Prostate gland (tissue), 2 donors: ENCODE results near the gene COL4A1. TPM values are rescaled to one million over a fixed set of nuclear protein-coding genes. Genes with fewer than 3 reads are reported as not detected.

Source experiments
- DNase-seq: peaks from one replicate; pipeline ENCODE4 v3.0.0-alpha.2; 2019; ENCODE audit warnings: low spot score
- H3K27ac ChIP-seq, 2 donors: fragments of 200-600 bp; sonication (generic); 2 replicates each; pipeline ENCODE4 v1.5.1; 2017 to 2019
- H3K27me3 ChIP-seq: fragments of 200-600 bp; sonication (generic); replicated peaks from 2 replicates; pipeline ENCODE4 v1.5.1; 2019; ENCODE audit not compliant: insufficient read depth
- H3K36me3 ChIP-seq, 2 donors: fragments of 200-600 bp; sonication (generic); 1 replicate in 1 of 2; 2 replicates in 1 of 2; pipeline versions ENCODE4 v1.5.1 to v1.8.1; 2017 to 2019
- H3K4me1 ChIP-seq: fragments of 200-600 bp; sonication (generic); replicated peaks from 2 replicates; pipeline ENCODE4 v1.5.1; 2019
- H3K4me3 ChIP-seq, 2 donors: fragments of 200-600 bp; sonication (generic); 2 replicates each; pipeline ENCODE4 v1.5.1; 2017 to 2019
- H3K9me3 ChIP-seq: fragments of 200-600 bp; sonication (generic); 2 replicates; pipeline ENCODE4 v1.5.1; 2017
- POLR2A ChIP-seq: fragments of 450-650 bp; IDR thresholded peaks from one replicate; pipeline ENCODE4 v1.6.1; 2016; ENCODE audit warnings: antibody characterized with exemption, mild to moderate bottlenecking
- POLR2AphosphoS5 ChIP-seq: sonication (generic); formaldehyde crosslinking; IDR thresholded peaks from one replicate; pipeline ENCODE4 v1.6.1; 2017; ENCODE audit warnings: antibody characterized with exemption
- WGBS: methylation state at CpG from one replicate; pipeline ENCODE4 v1.1.5; 2018; 5-methylcytosine and 5-hydroxymethylcytosine counted together
- intact Hi-C: fragments of 100-400 bp; cut with DNase I; formaldehyde crosslinking; loops from one replicate; pipeline ENCODE4 v1.14.2; 2022
- total RNA-seq, 2 donors: library from RNA; depleted of rRNA; stranded (reverse); fragments of >200 nt; gene quantifications; one replicate each; pipeline ENCODE4 v1.1.0, GENCODE V29; 2016
- TF ChIP-seq, protein P1 (sequence below), 4 experiments: fragments of 200-600 bp in 2 of 4; fragments of 450-650 bp in 2 of 4; sonication (generic) in 2 of 4; IDR thresholded peaks; 1 replicate in 3 of 4; 2 replicates in 1 of 4; pipeline ENCODE4 v1.5.1; 2016 to 2019; ENCODE audit warnings: antibody characterized with exemption in 4 of 4, mild to moderate bottlenecking in 2 of 4, moderate library complexity in 2 of 4

The COL4A1 gene
- total RNA-seq, 2 donors from 2014 or later, result 37.3 to 132 TPM

DNA sequence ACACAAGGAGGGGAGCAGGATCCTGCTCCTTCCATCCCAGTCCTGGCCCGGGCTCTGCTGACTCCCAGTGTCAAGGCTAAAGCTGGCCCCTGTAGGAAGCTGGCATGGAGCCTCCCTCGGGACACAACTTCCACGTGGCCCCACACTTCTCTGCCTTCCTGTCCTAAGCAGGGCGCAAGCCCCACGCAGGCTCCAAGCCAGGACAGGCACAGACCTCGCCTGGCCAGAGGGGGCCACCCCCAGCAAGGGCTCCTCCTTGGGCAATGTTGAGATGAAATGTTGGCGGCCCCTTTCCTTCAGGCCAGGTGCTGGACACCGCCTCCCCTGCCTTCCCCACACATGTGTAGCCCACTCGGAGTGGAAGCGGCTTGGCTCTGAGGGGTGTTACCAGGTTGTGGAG is 66.6 kb downstream of the COL4A1 start:
- WGBS, result 73% methylated on average over 8 of the region's 10 CpGs
- no peaks in the 10 kb centered on the region for H3K36me3 ChIP-seq
- no peaks in the 10 kb centered on the region for H3K4me1 ChIP-seq
- intact Hi-C loops, result no loop called here
- H3K4me3 ChIP-seq, result no peak overlapping the region
- no peaks in the 10 kb centered on the region for H3K9me3 ChIP-seq
- no peak for DNase-seq
- TF ChIP-seq POLR2AphosphoS5 (no peak), POLR2A (no peak)
- H3K27ac ChIP-seq, result no peak overlapping the region
- no peaks in the 10 kb centered on the region for H3K27me3 ChIP-seq

GRCh38 chr13:110239280-110240125 is 67.5 kb downstream of the COL4A1 start:
- WGBS, result 65% methylated on average over 5 of the region's 5 CpGs

GRCh38 chr13:110238818-110239195 is 68.2 kb downstream of the COL4A1 start:
- TF ChIP-seq POLR2AphosphoS5 (no peak), POLR2A (no peak)
- TF ChIP-seq, protein P1, sequence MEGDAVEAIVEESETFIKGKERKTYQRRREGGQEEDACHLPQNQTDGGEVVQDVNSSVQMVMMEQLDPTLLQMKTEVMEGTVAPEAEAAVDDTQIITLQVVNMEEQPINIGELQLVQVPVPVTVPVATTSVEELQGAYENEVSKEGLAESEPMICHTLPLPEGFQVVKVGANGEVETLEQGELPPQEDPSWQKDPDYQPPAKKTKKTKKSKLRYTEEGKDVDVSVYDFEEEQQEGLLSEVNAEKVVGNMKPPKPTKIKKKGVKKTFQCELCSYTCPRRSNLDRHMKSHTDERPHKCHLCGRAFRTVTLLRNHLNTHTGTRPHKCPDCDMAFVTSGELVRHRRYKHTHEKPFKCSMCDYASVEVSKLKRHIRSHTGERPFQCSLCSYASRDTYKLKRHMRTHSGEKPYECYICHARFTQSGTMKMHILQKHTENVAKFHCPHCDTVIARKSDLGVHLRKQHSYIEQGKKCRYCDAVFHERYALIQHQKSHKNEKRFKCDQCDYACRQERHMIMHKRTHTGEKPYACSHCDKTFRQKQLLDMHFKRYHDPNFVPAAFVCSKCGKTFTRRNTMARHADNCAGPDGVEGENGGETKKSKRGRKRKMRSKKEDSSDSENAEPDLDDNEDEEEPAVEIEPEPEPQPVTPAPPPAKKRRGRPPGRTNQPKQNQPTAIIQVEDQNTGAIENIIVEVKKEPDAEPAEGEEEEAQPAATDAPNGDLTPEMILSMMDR (IDR thresholded peaks at IDR 0.05), result no peak
- DNase-seq, result no peak
- no peaks in the 10 kb centered on the region for H3K4me1 ChIP-seq
- peak overlapping the region; percentile 48 to 51 for H3K27ac ChIP-seq
- no peaks in the 10 kb centered on the region for H3K27me3 ChIP-seq
- no peaks in the 10 kb centered on the region for H3K9me3 ChIP-seq
- intact Hi-C loops, result no loop called here
- 48% methylated on average over 1 of the region's 1 CpG for WGBS
- no peak overlapping the region for H3K4me3 ChIP-seq
- no peaks in the 10 kb centered on the region for H3K36me3 ChIP-seq

More at GRCh38 chr13:110239280-110240125, 67.5 kb downstream of the COL4A1 start:
- Histone ChIP-seq H3K27ac (no peak overlapping the region), H3K9me3 (no peaks in the 10 kb centered on the region), H3K4me1 (no peaks in the 10 kb centered on the region), H3K36me3 (no peaks in the 10 kb centered on the region), H3K27me3 (no peaks in the 10 kb centered on the region), H3K4me3 (no peak overlapping the region)
- TF ChIP-seq POLR2AphosphoS5 (no peak), POLR2A (no peak)
- TF ChIP-seq, protein P1 (IDR thresholded peaks at IDR 0.05), result no peak
- intact Hi-C loops, result no loop called here
- no peak for DNase-seq

- H3K9me3 ChIP-seq, result no peaks in the 10 kb centered on the region
- peak overlapping the region; percentile 48 to 51 for H3K27ac ChIP-seq
- no peaks in the 10 kb centered on the region for H3K4me1 ChIP-seq
- intact Hi-C loops, result no loop called here
- no peak overlapping the region for H3K4me3 ChIP-seq
- no peaks in the 10 kb centered on the region for H3K27me3 ChIP-seq
- 61% methylated on average over 5 of the region's 5 CpGs for WGBS
- TF ChIP-seq POLR2AphosphoS5 (no peak), POLR2A (no peak)
- TF ChIP-seq, protein P1 (IDR thresholded peaks at IDR 0.05), result no peak
- no peak for DNase-seq
- H3K36me3 ChIP-seq, result no peaks in the 10 kb centered on the region
Observed at GRCh38 chr13:110237875-110238817, 68.8 kb downstream of the COL4A1 start.

GRCh38 chr13:110236831-110237261 is 70.1 kb downstream of the COL4A1 start:
- 60% methylated on average over 11 of the region's 11 CpGs for WGBS
- intact Hi-C loops, result no loop called here
- no peak for DNase-seq
- Histone ChIP-seq H3K36me3 (no peaks in the 10 kb centered on the region), H3K4me3 (no peak overlapping the region), H3K4me1 (no peaks in the 10 kb centered on the region), H3K27ac (peak overlapping the region; percentile 43 to 51), H3K27me3 (no peaks in the 10 kb centered on the region), H3K9me3 (no peaks in the 10 kb centered on the region)
- TF ChIP-seq, protein P1 (IDR thresholded peaks at IDR 0.05), result no peak
- TF ChIP-seq POLR2AphosphoS5, result no peak
- TF ChIP-seq POLR2A, result no peak
